ENCODE measurements around the gene RFC5. TPM values are rescaled to one million over a fixed set of nuclear protein-coding genes. Genes with fewer than 3 reads are reported as not detected.
"Not testable (repeated sequence)": the region's sequence is repeated elsewhere in the genome, so short reads cannot be mapped to it uniquely, and the experiment has no call there.

Gene RFC5, protein sequence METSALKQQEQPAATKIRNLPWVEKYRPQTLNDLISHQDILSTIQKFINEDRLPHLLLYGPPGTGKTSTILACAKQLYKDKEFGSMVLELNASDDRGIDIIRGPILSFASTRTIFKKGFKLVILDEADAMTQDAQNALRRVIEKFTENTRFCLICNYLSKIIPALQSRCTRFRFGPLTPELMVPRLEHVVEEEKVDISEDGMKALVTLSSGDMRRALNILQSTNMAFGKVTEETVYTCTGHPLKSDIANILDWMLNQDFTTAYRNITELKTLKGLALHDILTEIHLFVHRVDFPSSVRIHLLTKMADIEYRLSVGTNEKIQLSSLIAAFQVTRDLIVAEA
- 53.6 and 53.7 TPM in 2 replicates for total RNA-seq

DNA sequence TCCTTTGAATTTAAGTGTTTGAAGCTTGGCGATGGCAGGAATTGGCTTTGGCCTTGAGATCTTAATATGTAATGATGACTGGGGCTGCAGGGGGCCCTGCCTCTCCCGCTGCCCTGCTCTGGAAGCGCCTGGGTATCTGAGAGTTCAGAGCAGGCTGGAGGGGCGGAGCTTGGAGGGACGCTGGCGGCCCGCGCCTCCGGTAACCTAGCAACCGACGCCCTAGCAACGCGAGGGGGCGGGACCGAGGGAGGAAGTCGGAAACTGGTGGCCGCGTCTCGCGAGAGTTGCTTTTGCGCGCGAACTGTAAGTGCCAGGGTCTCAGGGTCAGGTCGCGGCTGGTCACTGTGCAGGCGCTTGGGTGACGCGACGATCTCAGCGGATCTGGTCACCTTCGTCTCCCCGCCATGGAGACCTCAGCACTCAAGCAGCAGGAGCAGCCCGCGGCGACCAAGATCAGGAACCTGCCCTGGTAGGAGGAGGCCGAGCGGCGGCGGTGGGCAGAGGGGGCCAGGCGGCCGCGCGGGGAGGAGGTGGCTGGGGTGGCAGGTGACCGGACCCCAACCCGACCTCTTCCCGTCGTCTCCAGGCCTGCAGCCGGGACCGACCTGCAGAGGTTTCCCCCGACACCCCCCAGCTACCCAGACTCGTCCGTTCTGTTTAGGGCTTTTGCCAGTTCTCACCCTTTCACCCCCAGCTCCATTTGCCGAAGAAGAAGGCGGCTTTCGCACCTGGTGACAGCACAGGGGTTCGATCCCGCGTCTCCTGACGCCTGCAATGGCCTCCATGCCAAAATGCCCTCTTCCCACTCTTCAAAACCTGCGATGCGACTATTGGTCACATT is at the start of gene RFC5:
Gene RFC5 (plus strand): TSS at position 280 of the 841 bp plus-strand sequence. CDS start 125 bp downstream, at position 405.
- intact Hi-C loops (cut with micrococcal nuclease) = loop anchor here (1.0 to 2.0 kb wide), 3 partner anchors 44 to 356 kb away; partner anchors contain the start of gene TAOK3

DNA sequence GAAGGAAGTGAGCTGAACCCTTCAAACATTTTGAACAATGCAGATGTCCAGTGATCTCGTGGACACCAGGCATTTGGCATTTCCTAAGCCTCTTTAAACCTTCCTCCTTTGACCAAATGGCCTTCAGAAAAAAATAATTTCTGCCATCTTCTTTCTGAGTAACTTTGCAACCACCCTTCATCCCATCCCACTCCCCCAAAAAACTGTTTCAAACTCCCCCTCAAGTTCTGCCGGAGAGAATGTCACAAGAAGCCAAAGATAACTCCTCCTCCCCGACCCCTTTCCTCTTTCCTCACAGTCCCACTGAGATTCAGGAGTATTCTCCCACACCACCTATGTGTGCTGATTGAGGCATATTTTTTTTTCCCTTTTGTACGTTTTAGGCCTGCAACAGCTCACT is 49.5 kb upstream of the RFC5 start:
- intact Hi-C loops (cut with micrococcal nuclease) = loop anchor here (10.0 kb wide), 1 partner anchor 92 kb away; no protein-coding TSS in a partner anchor

DNA sequence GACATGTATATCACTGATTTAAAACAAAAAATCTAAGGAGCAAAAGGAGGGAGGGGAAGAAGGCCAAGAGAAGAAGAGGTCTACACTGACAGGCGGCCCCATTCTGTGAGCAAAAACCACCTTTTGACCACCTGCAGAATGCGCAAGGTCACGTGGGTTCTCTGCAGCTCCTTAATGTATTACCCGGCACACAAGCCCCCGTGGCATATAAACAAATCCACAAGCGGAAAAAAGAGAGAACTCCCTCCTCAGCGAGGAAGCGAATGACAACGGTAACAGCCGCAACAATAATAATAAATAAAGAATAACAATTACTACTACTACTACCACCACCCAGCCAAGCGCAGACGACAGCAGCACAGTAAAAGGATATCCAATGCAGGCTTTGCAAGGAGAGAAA is 49.0 kb upstream of the RFC5 start:
- intact Hi-C loops (cut with micrococcal nuclease) = loop anchor here (10.0 kb wide), 1 partner anchor 93 kb away; no protein-coding TSS in a partner anchor

DNA sequence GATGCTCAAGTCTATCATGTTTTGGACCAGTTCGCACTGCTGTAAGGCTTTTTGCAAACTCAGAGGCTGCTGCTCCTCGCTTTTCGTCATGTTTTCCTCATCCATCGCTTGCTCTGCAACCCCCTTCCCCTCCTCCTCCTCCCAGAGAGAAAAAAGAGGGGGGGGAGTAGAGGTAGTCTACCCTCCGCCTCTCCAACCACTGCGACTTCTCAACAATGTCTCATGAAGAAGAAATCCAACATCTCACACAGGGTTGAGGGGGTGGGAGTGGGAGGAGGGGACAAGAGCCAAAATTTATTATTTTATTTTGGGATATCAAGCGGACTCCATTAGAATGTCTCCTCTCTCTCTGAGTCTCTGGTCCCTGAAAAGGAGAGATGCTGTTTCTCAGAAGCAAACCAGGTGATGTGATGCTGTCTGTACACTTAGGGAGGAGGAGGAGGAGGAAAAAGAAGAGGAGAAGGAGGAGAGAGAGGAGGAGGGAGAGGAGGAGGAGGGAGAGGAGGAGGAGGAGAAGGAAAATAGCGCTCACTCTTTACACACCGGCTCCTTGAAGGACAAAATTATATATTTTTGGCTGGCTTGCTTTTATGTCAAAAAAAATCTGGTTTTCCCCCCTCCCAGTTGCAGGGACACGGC is 48.2 kb upstream of the RFC5 start:
- intact Hi-C loops (cut with micrococcal nuclease) = loop anchor here (10.0 kb wide), 1 partner anchor 93 kb away; no protein-coding TSS in a partner anchor

DNA sequence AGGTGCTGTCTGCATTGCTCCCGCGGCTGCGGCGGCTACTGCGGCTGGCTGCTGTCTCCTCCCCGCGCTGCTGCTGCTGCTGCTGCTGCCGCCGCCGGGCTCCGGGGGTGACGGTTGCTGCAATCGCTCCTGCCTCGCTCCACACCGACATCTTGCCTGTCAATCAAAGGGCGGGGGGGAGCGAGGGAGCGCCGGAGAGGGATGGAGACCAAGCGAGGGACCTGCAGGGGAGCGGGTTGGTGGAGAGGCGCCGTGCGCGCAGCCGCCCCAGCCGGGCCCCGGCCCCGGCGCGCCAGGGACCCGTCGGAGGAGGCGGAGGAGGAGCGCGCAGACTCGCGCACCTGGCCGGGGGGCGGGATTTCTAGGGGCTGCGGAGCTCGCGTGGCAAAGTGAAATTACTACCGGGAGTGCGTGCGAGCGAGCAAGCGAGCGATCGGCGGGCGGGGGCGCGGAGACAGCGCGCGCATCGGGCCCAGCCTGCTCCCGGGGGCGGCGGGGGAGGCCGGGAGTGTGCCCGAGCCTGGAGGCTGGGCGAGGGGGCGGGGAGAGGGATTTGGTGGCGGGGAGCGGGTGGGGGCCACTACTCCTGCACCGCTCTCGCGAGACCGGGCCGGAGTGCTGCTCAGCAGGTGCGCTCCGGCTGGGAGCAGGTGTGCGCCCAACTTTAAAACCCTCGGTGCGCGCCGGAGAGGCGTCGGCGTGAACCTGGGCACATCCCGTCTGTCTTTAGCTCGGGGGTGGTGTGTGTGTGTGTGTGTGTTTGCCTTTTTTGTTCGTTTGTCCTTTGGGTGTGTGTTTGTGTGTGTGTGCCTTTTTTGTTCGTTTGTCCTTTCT is 47.5 kb upstream of the RFC5 start, which contains the start of gene KSR2:
Gene KSR2 (minus strand): TSS at position 165 of the 834 bp plus-strand sequence. CDS start 735 bp downstream, outside the sequence.
- intact Hi-C loops (cut with micrococcal nuclease) = loop anchor here (10.0 kb wide), 1 partner anchor 94 kb away; no protein-coding TSS in a partner anchor

DNA sequence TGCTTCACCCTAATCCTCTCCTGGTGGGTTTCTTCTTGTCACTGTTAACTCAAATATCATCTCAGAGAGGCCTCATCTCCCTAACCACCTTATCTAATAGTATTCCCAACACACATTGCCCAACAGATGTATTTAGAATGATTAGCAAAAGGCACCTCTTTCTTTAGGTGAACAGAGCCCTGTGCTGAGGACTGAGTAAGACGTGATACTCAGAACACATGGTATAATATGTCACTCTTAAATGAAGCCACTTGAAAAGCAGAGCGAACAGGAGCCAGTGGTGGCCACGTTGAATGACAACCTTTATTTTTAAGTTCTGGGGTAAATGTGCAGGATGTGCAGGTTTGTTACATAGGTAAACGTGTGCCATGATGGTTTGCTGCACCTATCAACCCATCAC is 46.2 kb upstream of the RFC5 start:
- intact Hi-C loops (cut with micrococcal nuclease) = no loop called here

DNA sequence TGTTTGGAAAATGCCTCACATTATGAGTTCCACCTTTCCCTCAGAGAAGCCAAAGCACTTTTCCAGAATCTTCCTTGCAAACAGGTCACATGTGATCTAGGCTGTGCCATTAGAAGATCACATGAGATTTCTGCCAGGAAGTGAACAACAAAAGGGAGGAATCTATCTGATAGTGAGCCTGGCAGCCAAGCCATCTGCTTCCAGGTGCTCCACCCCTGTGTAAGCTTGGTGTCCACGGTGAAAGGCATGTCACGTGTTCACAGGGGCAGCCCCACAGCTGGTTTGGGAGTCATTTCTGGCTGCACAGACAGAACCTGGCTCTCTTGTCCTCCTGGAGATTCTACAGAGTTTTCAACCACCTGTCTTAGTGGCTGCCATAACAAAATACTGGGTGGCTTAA is 44.2 kb upstream of the RFC5 start:
- intact Hi-C loops (cut with micrococcal nuclease) = no loop called here

DNA sequence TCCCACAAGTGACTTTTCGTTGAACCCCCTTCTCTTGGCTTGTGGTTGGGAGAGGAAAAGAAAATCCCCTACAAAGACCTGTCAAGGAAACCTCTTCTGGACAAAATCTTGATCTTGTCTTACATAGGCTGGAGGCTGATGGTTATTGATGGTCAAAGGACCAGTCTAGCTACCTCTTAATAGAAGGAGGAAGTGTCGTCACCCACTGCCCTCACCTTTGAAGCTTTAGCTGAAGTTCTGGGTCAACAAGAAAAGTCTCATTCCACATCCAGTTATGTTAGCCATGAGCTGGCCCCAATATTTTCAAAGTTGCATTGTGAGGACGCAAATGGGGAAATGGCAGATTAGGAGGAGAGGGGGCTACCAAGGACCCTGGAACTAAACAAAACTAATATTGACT is 41.5 kb upstream of the RFC5 start:
- intact Hi-C loops (cut with micrococcal nuclease) = no loop called here

DNA sequence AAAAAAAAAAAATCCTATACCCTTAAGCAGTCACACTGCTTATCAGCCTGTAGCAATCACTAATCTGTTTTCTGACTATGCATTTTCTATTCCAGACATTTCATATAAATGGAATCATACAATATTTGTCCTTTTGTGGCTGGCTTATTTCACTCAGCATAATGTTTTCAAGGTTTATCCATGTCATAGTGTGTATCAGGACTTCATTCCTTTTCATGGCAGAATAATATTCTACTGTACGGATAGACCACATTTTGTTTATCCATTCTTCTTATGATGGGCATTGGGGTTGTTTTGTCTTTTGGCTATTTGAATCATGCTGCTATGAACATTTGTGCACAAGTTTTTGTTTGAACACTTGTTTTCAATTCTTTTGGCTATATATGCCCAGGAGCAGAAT is 39.1 kb upstream of the RFC5 start:
- intact Hi-C loops (cut with micrococcal nuclease) = no loop called here

DNA sequence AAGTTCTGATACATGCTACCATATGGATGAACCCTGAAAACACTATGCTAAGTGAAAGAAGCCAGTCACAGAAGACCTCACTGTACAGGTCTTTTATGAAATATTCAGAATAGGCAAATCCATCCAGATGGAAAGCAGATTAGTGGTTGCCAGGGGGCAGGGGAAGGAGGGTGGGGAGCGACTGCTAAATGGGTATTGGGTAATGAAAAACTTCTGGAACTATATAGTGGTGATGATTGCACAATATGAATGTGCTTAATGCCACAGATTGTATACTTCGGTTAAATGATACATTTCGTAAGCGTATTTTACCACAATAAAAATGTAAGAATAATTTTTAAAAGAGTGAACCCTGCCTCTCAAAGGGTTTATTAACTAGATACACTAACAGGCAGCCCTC is 35.9 kb upstream of the RFC5 start:
- intact Hi-C loops (cut with micrococcal nuclease) = no loop called here

DNA sequence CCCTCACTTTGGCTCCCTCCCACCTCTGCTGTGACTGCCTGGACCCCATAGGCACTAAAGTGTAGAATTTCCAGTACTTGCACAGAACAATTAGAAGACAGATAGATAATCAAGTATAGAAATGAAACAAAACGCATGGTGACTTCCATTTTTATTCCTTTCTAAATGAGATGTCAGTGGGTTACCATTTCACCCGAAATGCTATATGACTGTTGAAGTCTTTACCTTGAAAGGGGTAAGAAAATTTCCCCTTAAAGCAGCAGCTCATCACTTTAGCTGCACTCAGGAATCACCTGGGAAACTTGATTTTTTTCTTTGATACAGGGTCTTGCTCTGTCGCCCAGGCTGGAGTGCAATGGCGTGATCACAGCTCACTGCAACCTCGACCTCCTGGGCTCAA is 35.2 kb upstream of the RFC5 start:
- intact Hi-C loops (cut with micrococcal nuclease) = no loop called here

DNA sequence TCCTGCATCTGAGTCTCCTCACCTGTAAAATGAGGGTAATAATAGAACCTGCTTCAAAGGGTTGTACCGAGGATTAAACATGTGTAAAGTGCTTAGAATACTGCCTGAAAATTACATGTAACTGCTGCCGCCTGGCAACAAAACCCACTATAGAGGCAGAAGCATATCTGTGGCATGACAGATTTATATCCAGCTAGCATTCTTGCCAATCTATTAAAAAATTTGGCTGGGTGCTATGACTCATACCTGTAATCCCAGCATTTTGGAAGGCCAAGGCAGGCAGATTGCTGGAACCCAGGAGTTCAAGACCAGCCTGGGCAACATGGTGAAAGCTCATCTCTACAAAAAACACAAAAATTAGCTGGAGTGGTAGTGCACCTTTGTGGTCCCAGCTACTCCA is 31.3 kb upstream of the RFC5 start:
- intact Hi-C loops (cut with micrococcal nuclease) = no loop called here

DNA sequence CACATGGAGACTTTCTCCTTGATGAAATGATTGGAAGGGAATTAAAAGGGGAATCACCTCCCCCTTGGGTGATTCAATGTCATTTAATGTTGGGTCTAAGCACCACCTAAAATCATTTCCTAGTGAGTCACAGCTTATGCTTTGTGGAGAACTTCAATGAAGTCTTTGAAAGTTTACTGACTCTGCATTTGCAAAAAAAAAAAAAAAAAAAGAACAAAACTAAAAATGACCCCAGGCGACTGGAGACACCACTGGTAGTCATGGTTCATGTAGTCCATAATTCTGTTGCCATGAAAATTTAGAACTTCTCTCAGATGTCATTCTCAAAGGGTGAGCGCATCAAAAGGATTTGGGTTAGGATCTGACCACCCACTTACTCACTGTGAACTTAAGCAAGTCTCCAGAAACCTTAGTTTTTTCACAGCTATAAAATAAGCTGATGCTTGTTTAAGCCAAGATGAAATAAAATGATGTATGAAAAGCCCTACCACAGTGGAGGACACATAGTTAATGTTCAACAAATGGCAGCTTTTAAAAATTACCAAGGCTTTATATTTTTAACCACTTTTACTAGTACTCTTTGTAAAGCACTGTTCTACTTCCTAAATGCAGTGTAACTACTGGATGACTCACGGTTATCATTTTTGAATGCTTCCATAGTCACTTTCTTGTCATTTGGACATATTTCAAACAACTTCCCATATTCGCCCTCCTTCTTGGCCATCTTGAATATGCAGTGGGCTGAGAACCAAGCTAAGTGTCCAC is 29.6 kb upstream of the RFC5 start:
- intact Hi-C loops (cut with micrococcal nuclease) = no loop called here

DNA sequence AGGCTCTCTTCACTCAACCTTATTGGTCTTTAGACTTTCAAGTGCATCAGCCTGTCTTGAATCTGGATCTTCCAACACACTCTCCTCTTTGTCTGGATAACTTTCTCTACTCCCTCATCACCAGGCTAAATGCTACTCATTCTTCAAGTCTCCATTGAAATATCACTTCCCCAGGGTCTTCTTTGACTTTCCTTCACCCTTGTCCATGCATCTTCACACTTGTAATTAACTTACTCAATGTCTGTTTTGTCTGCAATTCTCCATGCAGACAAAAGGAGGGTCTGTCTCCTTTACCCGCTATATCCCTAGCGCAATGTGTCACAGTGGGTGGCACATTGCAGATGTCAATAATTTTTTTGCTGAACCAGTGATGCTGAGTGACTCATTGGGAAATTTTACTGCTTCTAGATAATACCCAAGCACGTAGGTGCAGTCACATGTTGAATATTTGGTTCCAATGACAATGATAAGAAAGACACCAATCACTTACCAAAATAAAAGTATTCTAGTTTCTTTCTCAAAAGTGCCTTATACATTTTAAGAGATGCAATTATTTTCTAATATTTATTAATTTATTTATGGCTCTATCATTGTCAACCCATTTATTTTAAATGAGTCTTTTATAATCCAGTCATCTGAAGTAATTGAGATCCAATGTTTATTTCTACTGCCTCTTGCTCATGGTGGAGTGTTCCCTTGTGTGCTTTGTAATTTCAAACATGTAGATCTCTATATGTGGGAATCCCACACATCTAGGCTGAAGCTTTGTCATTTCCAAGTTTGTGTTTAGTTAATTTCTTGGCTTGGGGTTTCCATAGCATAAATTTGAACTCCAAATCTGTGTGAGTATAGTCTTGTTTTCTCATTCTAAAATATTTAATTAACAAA is 21.7 kb upstream of the RFC5 start:
- intact Hi-C loops (cut with micrococcal nuclease) = no loop called here

DNA sequence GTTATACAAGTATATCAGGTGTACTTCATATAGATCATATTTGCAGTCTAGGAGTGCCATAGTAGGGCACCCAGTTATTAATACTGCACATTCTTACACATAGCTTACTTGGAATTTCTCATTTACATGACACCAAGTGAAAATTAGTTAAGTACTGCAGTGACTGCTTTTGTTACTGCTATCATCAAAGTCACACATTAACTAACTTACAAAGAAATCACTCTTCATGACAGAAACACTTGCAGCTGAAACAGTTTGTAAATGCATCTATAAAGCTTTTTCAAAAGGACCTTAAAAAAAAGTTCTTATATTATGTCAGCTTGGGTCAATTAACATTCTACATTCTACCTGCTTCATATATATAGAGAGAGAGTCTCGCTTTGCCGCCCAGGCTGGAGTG is 17.8 kb upstream of the RFC5 start:
- intact Hi-C loops (cut with micrococcal nuclease) = no loop called here

DNA sequence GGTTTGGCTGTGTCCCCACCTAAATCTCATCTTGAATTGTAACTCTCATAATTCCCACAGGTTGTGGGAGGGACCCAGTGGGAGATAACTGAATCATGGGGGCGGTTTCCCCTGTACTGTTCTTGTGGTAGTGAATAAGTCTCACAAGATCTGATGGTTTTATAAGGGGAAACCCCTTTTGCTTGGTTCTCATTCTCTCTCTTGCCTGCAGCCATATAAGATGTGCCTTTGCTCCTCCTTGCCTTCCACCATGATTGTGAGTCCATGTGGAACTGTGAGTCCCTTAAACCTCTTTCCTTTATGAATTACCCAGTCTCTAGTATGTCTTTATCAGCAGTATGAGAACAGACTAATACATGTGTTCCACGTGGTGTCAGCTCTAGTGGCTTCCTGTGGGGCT is 16.7 kb upstream of the RFC5 start:
- intact Hi-C loops (cut with micrococcal nuclease) = not testable (repeated sequence)

DNA sequence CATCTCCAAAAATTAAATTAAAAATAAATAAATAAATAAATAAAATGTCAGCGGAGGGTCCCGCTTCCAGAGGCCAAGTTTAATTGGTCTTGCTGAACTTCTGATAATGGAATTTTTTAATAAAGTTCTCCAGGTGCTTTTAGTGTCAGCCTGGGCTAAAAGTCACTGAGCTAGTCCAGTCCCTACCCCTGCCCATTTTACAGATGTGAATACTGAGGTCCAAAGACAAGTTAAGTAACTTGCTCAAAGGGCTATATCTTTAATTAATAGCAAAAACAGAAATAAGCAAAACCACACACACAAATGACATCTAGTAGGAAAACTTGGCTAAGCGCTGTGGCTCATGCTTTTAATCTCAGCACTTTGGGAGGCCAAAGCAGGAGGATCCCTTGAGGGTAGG is 5.6 kb upstream of the RFC5 start:
- intact Hi-C loops (cut with micrococcal nuclease) = no loop called here

DNA sequence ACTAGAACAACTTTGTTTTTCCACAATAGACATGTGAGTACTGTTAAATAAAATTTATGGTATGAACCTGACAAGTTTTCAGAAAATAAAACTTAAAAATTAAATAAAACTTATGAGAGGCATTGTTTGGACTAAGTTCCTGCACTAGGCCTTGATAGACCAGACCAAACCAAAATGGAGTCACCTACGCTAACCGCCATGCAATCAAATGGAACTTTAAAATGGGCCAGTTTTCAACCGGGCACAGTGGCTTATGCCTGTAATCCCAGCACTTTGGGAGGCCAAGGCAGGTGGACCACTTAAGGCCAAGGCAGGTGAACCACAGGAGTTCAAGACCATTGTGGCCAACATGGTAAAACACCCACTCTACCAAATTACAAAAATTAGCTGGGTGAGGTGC is 5.1 kb upstream of the RFC5 start:
- intact Hi-C loops (cut with micrococcal nuclease) = no loop called here

DNA sequence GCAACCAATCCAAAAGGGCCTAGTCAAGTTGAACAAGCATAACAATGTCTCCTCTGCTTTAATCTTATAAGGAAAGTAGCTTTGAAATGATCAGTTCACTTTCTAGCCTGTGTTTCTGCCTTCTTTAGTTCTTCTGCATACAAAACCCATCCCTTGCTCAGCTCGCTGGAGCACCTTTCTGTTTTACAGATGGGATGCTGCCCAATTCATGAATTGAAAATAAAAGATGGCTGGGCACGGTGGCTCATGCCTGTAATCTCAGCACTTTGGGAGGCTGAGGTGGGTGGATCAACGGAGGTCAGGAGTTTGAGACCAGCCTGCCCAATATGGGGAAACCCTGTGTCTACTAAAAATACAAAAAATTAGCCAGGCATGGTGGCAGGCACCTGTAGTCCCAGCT is 4.5 kb upstream of the RFC5 start:
- intact Hi-C loops (cut with micrococcal nuclease) = no loop called here

Data from T-helper 2 cell treated with Interferon-gamma antibody and Interleukin-4, amounts not matched to agents 100 ng/mL and 5 ng/mL, for 36 hours (primary cell).